Brain pericyte (primary cell): Measurements from ENCODE around the gene PKNOX1.
"Not testable (repeated sequence)": the region's sequence is repeated elsewhere in the genome, so short reads cannot be mapped to it uniquely, and the experiment has no call there.

Experiments
- DNase-seq: peaks from one replicate; pipeline ENCODE4 v3.0.0-alpha.2; 2012; ENCODE audit warnings: low read depth, low spot score

Gene PKNOX1

DNA sequence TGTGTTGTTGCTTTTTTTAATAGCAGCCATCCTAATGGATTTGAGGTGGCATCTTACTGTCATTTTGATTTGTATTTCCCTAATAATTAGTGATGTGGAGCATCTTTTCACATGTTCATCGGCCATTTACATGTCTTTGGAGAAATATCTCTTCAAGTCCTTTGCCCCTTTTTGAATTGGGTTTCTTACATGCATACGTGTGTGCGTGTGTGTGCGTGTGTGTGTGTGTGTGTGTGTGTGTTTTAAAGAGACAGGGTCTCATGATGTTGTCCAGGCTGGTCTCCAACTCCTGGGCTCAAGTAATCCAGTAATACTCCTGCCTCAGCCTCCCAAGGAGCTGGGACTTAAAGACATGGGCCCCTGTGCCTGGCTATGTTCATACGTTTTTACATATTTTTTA is 9.5 kb downstream of the PKNOX1 start:
- no peak for DNase-seq

DNA sequence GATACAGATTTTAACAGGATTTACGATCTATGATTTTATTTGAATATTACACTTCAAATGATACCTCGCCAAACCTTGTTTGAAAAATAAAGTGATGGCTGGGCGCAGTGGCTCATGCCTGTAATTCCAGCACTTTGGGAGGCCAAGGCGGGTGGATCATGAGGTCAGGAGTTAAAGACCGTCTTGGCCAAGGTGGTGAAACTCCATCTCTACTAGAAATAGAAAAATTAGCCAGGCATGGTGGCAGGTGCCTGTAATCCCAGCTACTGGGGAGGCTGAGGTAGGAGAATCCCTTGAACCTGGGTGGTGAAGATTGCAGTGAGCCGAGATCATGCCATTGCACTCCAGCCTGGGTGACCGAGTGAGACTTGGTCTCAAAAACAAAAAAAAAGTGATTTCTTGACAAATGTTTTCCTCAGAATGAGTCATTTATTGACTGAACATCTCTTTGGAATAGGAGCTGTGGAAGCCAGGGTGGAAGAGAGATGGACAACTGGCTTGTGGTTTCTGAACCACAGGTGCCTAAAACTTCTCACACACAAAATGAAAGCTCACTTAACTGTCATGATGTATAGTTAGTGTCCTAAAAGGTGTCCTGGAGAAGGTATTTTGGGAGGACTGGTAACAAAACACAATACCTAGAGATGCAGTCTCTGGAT is 11.9 kb downstream of the PKNOX1 start:
- DNase-seq: no peak

DNA sequence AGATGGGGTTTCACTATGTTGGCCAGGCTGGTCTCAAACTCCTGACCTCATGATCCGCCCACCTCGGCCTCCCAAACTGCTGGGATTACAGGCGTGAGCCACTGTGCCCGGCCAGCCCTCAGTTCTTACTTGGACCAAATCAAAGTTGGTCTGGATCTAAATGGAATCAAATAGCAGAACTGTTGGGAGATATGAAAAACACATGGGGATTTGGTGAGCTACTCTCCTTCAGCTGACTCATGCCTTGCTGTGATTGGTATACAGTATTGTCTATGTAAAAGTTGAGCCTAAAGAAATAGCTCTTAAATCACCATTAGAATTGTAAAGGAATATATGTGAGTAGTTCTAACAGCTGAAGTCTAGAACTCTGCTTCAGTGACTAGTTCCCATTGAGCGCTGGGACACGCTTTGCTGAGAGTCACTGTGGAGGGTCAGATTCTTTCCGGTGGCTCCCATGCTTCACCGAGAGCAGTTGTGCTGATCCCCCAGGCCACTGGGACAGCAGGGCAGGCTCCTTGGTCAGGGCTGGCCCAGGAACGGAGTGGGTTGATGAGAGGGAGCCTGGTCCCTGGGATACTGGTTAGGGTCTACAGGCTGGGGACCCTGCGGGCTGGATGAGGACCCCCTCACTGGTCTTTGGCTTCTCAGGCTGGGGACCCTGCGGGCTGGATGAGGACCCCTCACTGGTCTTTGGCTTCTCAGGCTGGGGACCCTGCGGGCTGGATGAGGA is 14.0 kb downstream of the PKNOX1 start:
- no peak for DNase-seq

GRCh38 chr21:42989370-42989769 is 15.0 kb downstream of the PKNOX1 start:
- not testable (repeated sequence) for DNase-seq

GRCh38 chr21:42989816-42990650 is 15.7 kb downstream of the PKNOX1 start:
- DNase-seq: no peak

DNA sequence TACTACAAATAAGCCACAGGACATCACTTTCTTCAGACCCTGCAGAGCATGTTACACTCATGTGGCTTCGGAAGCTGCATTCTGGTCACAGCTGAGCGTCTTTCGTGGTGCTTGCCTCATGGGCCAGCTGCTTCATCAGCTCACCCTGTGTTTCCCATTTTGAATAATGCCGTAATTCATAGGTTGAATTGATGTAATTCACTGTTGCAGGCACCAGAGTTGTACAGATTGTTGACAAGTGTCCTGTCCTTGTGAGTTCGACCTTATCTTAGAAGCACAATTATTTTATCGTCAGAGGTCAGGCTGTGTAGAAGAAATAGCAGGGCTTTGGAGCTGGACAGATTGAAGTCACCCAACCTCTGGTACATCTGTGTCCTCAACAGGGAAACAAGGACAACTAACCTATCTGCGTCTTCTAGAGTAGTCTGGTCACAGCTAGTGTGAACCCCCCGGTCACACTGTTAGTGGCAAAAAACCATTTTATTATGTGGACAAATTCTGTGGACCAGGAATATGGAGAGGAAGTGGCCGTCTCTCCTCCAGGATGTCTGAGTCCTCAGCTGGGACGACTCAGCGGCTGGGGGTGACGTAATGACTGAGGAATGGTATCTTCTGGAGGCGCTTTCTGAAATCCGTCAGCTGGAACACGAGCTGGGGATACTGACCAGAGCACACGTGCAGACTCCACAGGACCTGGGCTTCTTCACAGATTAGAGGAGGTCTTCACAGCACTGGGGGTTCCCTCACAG is 17.8 kb downstream of the PKNOX1 start:
- DNase-seq: peak; percentile 30

DNA sequence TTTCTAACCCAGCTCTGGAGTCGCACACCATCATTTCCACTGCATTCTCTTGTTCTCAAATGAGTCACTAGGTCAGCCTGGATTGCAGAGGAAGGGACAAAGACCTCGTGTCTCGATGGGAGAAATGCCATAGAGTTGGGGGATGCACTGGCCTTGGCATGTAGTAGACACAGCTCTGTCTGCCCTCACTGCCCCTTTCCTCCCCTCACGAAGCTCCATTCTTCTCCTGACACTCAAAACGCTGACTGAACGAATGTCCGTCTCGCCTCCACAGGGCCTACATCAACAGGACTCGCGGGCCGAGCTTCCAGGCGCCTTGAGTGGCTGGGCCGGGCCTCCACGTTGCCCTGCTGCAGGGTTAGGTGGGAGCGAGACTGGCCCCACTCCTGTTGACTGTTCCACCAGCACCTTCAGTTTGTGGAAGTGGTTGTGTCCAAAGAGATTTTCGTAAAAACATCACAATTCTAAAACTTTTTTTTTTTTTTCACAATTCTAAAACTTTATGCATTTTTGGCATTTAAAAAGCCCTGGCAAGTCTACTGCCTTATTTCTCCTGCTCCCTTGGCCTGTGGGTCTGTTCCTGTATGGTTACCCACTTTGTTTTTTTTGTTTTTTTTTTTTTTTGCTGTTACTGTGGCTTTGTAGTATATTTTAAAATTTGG is 18.8 kb downstream of the PKNOX1 start:
- no peak for DNase-seq

DNA sequence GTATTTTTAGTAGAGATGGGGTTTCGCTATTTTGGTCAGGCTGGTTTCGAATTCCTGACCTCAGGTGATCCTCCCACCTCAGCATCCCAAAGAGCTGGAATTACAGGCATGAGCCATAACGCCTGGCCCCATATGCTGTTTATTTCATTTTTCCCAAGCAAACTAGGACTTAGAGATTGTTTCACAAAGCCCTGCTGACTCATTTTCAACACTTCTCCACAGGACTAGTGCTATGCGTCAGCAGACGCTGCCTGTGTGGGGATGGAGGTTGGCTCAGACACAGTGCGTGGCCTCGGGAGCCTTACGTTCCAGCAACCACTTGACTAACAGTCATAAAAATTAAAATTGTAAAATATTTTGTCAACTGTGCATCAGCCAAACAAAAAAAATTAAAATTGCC is 22.7 kb downstream of the PKNOX1 start:
- DNase-seq: peak; percentile 74

DNA sequence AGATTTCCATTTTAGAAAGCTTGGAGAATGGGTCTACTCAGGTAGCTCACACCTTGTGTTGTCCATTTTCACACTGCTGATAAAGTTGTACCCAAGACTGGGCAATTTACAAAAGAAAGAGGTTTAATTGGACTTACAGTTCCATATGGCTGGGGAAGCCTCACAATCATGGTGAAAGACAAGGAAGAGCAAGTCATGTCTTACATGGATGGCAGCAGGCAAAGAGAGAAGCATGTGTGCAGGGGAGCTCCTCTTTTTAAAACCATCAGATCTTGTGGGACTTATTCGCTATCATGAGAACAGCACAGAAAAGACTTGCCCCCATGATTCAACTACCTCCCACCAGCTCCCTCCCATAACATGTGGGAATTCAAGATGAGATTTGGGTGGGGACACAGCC is 23.6 kb downstream of the PKNOX1 start:
- DNase-seq: not testable (repeated sequence)

DNA sequence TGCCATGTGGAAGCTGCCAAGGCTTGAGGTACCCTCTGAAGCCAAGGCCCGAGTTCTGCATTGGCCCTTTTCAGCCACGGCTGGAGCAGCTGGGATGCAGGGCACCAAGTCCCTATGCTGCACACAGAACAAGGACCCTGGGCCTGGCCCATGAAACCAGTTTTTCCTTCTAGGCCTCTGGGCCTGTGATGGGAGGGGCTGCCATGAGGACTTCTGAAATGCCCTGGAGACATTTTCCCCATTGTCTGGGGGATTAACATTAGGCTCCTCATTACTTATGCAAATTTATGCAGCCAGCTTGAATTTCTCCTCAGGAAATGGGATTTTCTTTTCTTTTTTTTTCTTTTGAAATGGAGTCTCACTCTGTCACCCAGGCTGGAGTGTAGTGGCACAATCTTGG is 24.8 kb downstream of the PKNOX1 start:
- not testable (repeated sequence) for DNase-seq

- DNase-seq: not testable (repeated sequence)
These were observed 25.7 kb downstream of the PKNOX1 start for GRCh38 chr21:43000041-43000440.

DNA sequence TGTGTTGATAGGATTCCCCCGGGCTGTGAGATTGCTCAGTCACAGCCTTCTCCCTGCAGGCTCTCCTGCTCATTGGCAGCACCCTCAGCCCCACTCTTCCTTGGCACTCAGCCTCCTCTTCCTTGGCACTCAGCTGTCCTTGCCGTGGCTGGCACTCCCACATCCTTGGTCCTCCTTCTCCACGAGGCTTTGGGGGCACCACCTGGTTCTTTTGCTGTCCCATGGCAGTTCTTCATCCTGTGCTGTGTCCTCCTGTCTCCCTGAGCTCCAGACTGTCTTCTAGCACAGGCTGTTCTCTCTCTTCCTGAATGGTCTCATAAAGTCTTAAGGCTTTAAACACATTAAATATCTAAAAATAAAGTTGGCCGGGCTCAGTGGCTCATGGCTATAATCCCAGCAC is 27.0 kb downstream of the PKNOX1 start:
- no peak for DNase-seq

DNA sequence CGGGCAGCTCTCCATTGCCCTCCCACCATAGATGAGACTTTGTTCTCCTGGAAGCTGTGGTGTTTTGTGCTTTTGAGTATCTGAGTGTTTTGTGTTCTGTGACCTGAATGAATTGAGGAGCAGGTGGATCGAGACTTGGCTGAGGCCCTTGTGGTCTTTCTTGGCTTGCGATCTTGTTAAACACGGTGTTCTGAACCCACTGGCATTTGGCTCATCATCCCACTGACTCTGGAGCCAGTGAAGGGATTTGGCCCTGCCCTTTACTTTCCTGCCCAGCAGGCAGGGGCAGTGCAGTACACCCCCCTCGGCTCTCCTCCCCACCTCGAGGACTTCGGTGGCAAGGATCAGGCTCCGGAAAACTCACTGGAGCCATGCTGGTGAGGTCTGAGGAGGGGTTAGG is 30.6 kb downstream of the PKNOX1 start:
- DNase-seq: no peak

- DNase-seq: no peak
These were observed 31.3 kb downstream of the PKNOX1 start for GRCh38 chr21:43005635-43006034.

GRCh38 chr21:43006051-43006873 is 31.9 kb downstream of the PKNOX1 start:
- DNase-seq: not testable (repeated sequence)

DNA sequence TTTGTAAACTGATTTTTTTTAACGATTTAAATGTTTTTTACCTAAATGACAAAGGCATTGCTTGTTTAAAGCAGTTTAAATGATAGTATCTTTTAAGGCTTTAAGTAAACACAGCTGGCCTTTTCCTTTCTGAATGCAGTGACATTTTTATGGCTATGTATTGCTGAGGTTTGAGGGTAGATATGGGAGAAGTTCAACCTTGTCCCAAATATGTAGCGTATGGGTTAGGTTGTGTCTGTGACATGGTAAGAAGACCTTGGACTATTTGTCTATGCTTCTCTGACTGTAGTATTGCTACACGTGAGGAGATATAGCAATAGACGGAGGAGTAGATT is 32.5 kb downstream of the PKNOX1 start:
- no peak for DNase-seq

GRCh38 chr21:43012596-43012995 is 38.2 kb downstream of the PKNOX1 start:
- DNase-seq: no peak

DNA sequence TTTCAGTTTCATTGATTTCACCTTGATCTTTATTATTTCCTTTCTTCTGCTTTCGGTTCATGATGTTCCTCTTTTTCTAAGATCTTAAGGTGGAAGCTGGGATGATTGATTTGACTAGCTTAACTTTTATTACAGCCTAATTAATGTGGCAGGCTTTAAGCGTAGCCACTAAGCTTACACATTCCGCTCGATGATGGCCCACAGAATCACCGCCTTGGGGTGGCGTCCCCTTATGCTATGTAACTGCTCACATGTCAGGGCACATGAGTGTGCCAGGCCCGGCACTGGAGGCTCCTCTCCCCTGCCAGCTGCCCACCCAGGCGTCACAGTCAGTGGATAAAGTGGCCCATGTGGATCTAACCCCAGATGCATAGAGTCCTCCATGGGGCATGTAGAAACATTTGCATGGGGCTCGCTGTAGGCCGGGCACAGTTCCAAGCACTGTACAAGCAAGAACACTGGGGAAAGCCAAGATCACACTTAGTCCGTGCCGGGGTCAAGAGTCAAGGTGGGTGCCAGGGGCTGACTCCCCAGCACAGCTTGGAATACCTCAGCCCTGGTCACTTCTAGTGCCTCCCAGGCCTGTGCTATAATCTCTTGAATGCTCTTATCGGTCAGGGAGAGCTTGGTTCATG is 41.7 kb downstream of the PKNOX1 start:
- no peak for DNase-seq

DNA sequence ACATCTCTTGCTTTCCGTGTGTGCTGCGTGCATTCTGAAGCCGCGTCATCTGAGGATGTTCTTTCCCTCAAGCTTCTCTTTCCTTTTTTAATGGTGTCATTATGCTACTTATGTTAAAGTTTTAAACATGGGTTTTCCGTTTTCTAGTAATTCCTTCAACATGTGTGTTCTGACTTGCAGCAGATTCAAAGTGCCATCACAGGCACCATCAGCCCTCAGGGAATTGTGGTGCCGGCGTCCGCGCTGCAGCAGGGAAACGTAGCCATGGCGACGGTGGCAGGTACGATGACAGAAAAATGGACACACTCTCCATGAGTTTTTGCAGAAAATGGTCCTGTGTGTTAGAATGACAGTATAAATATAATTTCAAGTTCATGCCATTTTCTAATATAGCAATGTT is 42.4 kb downstream of the PKNOX1 start:
- no peak for DNase-seq

- DNase-seq: no peak
These were observed 44.2 kb downstream of the PKNOX1 start for GRCh38 chr21:43018519-43018918.
